OCI-LY1 (cell line): ENCODE measurements around the gene LRRC2.

ENCODE experiments used
- H2AFZ ChIP-seq: fragments of 200-600 bp; sonication (generic), shearing (Covaris generic); 2 replicates; pipeline ENCODE4 v1.6.0; 2014; ENCODE audit warnings: antibody characterized with exemption, mild to moderate bottlenecking, low read length
- H3F3A ChIP-seq: fragments of 200-600 bp; sonication (generic), shearing (Covaris generic); 2 replicates; pipeline ENCODE4 v1.6.0; 2014; ENCODE audit warnings: mild to moderate bottlenecking, antibody characterized with exemption, low read length, moderate library complexity; ENCODE audit not compliant: insufficient read depth
- H3K27ac ChIP-seq: fragments of 200-600 bp; sonication (generic); 2 replicates; pipeline ENCODE4 v1.5.1; 2014; ENCODE audit warnings: low read length, mixed run types, mild to moderate bottlenecking, low read depth; ENCODE audit not compliant: poor library complexity, severe bottlenecking
- H3K27me3 ChIP-seq: fragments of 200-600 bp; sonication (generic); 2 replicates; pipeline ENCODE4 v1.6.0; 2014; ENCODE audit warnings: antibody characterized with exemption, mild to moderate bottlenecking, low read length, moderate library complexity; ENCODE audit not compliant: insufficient read depth
- H3K36me3 ChIP-seq: fragments of 200-600 bp; sonication (generic); 2 replicates; pipeline ENCODE4 v1.6.1; 2014; ENCODE audit warnings: mild to moderate bottlenecking, antibody characterized with exemption, low read length, moderate library complexity, mixed read lengths; ENCODE audit not compliant: insufficient read depth
- H3K4me1 ChIP-seq: fragments of 200-600 bp; sonication (generic); 2 replicates; pipeline ENCODE4 v1.5.1; 2014; ENCODE audit warnings: mild to moderate bottlenecking, low read length, moderate library complexity; ENCODE audit not compliant: insufficient read depth, severe bottlenecking
- H3K4me2 ChIP-seq: fragments of 200-600 bp; sonication (generic), shearing (Covaris generic); 2 replicates; pipeline ENCODE4 v1.6.1; 2014; ENCODE audit warnings: low read length
- H3K4me3 ChIP-seq: fragments of 200-600 bp; sonication (generic); 2 replicates; pipeline ENCODE4 v1.5.1; 2014; ENCODE audit warnings: low read length, low read depth, mild to moderate bottlenecking, mixed read lengths; ENCODE audit not compliant: poor library complexity, severe bottlenecking
- H3K79me2 ChIP-seq: fragments of 200-600 bp; shearing (Covaris generic); 2 replicates; pipeline ENCODE4 v1.6.1; 2016; ENCODE audit warnings: mixed run types, low read length, mixed read lengths; ENCODE audit not compliant: insufficient read depth
- H3K9ac ChIP-seq: fragments of 200-600 bp; sonication (generic), shearing (Covaris generic); 2 replicates; pipeline ENCODE4 v1.6.1; 2014; ENCODE audit warnings: mild to moderate bottlenecking, low read length, mixed read lengths
- H3K9me2 ChIP-seq: fragments of 200-600 bp; sonication (generic), shearing (Covaris generic); 2 replicates; pipeline ENCODE4 v1.6.1; 2014; ENCODE audit warnings: low read depth, mild to moderate bottlenecking, low read length, mixed read lengths
- H3K9me3 ChIP-seq: fragments of 200-600 bp; shearing (Covaris generic); 2 replicates; pipeline ENCODE4 v1.6.1; 2014; ENCODE audit warnings: low read length, mixed read lengths
- H4K20me1 ChIP-seq: fragments of 200-600 bp; sonication (generic), shearing (Covaris generic); 2 replicates; pipeline ENCODE4 v1.6.0; 2016; ENCODE audit warnings: mild to moderate bottlenecking, low read length; ENCODE audit not compliant: insufficient read depth
- EZH2 ChIP-seq: fragments of 200-600 bp; sonication (generic), shearing (Covaris generic); IDR thresholded peaks from 2 replicates; pipeline ENCODE4 v1.8.0; 2017; ENCODE audit warnings: borderline replicate concordance, mixed run types, mild to moderate bottlenecking, antibody characterized with exemption, low read length, moderate library complexity, mixed read lengths
- TF ChIP-seq, protein P1 (sequence below): fragments of 200-600 bp; sonication (generic), shearing (Covaris generic); IDR thresholded peaks from 2 replicates; pipeline ENCODE4 v1.5.1; 2017; ENCODE audit warnings: mild to moderate bottlenecking, antibody characterized with exemption, low read length, moderate library complexity, mixed read lengths

The LRRC2 gene

DNA sequence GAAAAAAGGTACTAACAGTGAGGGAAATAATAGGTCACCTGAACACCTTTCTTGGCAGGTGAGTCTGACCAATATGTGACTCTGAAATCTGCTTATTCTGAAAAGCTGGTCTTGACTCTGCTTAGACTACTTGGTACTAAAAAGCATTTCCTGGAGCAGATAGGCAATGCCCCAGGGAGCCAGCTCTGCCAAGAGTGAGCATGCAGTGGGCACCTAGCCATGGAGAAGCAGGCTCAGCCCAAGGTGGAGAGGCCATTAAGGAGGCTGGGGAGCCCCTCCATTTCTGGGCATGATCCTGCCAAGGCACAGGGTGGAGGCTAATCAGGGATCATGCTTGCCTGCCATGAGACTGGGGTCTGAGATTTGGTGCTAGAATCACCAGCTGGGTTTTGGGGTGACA lies 99.8 kb downstream of the LRRC2 start:
- H4K20me1 ChIP-seq, result no peaks in the 10 kb centered on the region
- H3K36me3 ChIP-seq, result no peaks in the 10 kb centered on the region
- H3K9ac ChIP-seq, result no peak overlapping the region
- H3K79me2 ChIP-seq, result no peaks in the 10 kb centered on the region
- no peaks in the 10 kb centered on the region; the same call in 1 of the 2 replicates for H3K27me3 ChIP-seq
- no peaks in the 10 kb centered on the region for H3K9me2 ChIP-seq
- no peaks in the 10 kb centered on the region for H3K9me3 ChIP-seq
- no peaks in the 10 kb centered on the region for H3K4me1 ChIP-seq
- H3K4me2 ChIP-seq, result no peak overlapping the region
- no peak overlapping the region for H3K27ac ChIP-seq
- H3F3A ChIP-seq, result no peaks in the 10 kb centered on the region
- H2AFZ ChIP-seq, result no peak overlapping the region
- no peak for TF ChIP-seq EZH2
- TF ChIP-seq, protein P1, sequence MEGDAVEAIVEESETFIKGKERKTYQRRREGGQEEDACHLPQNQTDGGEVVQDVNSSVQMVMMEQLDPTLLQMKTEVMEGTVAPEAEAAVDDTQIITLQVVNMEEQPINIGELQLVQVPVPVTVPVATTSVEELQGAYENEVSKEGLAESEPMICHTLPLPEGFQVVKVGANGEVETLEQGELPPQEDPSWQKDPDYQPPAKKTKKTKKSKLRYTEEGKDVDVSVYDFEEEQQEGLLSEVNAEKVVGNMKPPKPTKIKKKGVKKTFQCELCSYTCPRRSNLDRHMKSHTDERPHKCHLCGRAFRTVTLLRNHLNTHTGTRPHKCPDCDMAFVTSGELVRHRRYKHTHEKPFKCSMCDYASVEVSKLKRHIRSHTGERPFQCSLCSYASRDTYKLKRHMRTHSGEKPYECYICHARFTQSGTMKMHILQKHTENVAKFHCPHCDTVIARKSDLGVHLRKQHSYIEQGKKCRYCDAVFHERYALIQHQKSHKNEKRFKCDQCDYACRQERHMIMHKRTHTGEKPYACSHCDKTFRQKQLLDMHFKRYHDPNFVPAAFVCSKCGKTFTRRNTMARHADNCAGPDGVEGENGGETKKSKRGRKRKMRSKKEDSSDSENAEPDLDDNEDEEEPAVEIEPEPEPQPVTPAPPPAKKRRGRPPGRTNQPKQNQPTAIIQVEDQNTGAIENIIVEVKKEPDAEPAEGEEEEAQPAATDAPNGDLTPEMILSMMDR, result no peak
- no peak overlapping the region for H3K4me3 ChIP-seq
